HG03571 (cell line): ENCODE measurements around the gene ACKR2.
A peak's percentile ranks its signal among the peaks of the same experiment; 100 is the strongest.
"Not testable (repeated sequence)": the region's sequence is repeated elsewhere in the genome, so short reads cannot be mapped to it uniquely, and the experiment has no call there.

Experiments
- ATAC-seq: cut with Tn5 transposase; IDR thresholded peaks from one replicate; pipeline ENCODE4 v1.9.1; 2021; ENCODE audit not compliant: unreplicated experiment

The ACKR2 gene

DNA sequence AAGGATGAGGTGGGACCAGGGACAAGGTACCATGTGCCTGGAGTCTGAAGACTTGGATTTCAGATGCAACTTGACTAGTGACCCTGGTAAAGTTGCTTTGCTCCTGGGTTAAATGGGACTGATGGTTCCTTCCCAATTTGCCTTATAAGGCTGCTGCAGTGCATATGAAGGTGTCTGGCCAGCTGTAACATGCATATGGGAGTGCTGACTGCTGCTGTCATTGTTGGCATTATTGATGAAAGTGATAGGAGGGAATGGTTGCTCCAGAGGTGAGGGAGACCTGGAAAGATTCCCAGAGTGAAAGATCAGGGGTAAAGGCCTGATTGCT lies 45.9 kb downstream of the ACKR2 start:
- ATAC-seq, result no peak

DNA sequence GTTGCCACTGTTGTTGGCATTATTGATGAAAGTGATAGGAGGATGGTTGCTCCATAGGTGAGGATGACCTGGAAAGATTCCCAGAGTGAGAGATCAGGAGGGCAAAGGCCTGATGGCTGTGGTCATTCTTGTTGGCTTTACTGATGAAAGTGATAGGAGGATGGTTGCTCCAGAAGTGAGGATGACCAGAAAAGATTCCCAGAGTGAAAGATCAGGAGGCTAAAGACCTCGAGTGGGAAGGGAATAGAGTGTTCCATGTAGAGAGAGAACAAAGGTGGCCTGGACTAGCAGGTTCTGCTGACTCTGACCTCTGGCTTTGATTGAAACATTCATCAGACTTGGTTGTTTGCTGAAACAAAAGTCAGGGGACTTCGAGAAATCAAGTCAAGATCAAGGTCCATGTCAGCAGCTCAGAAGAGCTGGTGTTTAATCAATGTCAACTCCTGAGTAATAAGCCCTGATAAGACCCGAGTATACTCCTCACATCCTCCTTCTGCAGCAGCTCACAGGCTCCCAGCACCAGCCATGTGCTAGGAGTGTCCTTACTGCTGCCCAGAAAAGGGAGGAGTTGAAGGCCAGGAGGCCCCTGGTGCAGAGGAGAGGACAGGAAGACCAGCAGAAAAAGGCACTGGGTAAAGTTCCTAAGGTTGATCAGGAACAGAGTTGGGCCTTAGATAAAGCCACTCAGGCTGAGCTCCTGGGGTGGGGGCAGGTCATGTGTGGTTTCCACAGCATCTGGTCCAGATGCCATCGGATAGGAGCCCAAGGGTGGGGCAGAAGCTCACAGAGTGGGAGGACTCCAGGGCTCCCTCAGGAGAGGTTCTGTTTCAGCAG lies 46.5 kb downstream of the ACKR2 start:
- no peak for ATAC-seq

DNA sequence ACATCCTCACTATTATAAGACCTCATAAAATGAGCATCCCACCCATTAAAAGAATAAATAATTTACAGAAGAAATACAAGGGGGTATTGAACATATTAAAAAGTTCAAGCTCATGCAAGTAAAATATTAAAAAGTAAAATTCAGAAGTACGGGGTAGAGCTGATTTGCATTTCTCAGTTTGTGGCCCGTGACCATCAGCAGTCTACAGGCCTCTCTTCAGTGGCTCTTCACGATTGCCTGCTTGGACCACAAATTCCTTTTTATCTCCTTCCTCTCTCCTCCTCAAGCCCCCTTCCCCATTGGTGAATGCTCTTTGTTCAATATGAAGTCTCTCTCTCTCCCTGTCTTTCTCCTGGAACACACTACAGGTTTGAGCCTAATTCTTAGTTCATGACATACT lies 47.3 kb downstream of the ACKR2 start:
- ATAC-seq, result no peak

DNA sequence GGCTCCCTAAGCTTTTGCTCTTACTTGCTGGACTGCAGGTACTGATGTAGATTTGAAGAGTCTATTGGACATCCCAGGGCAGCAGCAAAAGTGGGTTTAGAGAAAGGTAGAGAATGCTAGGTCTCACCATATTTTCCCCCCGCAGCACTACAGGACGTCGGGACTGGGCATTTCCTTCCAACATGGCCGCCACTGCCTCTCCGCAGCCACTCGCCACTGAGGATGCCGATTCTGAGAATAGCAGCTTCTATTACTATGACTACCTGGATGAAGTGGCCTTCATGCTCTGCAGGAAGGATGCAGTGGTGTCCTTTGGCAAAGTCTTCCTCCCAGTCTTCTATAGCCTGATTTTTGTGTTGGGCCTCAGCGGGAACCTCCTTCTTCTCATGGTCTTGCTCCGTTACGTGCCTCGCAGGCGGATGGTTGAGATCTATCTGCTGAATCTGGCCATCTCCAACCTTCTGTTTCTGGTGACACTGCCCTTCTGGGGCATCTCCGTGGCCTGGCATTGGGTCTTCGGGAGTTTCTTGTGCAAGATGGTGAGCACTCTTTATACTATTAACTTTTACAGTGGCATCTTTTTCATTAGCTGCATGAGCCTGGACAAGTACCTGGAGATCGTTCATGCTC lies 55.2 kb downstream of the ACKR2 start:
- ATAC-seq, result no peak

DNA sequence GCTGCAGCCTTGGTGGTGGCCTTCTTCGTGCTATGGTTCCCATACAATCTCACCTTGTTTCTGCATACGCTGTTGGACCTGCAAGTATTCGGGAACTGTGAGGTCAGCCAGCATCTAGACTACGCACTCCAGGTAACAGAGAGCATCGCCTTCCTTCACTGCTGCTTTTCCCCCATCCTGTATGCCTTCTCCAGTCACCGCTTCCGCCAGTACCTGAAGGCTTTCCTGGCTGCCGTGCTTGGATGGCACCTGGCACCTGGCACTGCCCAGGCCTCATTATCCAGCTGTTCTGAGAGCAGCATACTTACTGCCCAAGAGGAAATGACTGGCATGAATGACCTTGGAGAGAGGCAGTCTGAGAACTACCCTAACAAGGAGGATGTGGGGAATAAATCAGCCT lies 56.0 kb downstream of the ACKR2 start:
- no peak for ATAC-seq

DNA sequence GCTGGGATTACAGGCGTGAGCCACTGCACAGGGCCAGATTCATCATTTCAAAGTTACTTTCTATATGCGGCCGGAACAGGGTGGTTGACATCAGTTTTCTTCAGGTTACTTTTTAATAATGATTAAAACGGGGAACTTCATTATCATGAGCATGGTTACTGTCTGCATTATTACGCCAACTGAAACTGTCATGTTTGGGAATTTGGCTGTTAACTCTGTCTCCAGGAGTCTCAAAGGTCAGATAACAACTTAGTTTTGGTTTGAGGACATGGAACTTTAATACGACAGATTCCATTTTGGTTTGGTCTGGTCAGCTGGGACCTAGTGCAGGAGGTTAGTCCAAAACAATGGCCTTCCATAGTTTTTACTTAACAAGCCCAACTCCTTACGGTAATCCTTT lies 57.9 kb downstream of the ACKR2 start:
- no peak for ATAC-seq

DNA sequence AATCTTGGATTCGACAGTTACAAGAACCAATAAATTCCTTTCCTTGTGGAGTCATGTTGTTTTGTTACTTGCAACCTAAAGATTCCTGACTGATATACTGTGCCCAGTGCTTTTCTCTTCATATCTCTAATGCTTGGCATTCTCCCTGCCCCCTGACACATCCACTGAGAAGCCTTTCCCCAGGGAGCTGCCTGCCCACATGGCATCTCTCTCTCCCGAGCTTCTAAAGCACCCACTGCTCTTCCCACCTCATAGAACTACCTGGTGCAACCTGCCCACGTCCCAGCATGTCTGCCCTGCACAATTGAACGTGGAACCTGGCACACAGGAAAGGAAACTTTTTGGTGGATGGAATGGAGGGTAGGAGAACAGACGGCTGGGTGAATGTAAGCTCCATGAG lies 59.6 kb downstream of the ACKR2 start:
- no peak for ATAC-seq

DNA sequence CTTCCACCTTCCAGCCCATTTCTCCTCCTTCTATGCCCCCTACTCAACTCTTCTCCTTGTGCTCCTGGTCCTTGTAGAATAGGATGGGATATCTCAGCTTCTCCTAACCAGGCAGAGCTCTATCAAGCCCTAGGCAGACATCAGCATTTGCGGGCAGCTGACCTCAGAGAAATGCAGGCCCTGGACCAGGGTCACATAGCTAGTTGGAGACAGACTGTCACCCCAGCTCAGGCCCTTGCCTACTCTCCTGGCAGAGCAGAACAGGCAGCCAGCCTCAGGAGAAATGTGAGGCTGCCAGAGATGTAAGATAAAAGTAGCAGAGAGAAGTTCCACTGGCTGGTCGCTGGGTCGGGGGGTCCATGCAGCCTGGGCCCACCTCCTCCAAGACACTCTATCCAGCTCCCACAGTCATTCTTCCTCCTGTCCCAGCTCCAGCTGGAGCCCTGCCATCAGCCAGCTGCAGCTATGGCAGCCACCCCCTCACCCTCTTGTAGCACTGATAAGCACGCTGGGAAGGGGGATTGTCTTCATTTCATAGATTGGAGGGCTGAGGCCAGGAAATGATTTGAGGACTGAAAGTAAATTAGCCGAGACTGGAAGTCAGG lies 62.4 kb downstream of the ACKR2 start:
- no peak for ATAC-seq

DNA sequence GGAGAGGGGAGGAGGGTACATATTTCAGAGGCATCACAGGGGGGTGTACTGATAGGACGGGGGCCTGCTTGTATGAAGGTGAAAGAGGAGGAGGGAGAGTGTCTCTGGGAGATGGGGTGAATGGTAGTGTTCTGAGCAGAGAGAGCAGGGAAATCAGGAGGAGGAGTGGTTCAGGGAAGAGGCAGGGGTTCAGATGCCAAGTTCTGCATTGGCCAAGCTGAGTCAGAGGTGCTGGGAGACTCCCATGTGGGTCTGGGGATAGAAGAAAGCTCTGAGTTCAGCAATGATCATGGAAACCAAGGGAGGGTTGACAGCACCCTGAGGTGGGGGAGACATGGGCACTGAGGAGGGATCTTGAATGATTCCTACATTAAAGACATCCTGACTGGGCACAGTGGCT lies 63.5 kb downstream of the ACKR2 start:
- ATAC-seq, result no peak

DNA sequence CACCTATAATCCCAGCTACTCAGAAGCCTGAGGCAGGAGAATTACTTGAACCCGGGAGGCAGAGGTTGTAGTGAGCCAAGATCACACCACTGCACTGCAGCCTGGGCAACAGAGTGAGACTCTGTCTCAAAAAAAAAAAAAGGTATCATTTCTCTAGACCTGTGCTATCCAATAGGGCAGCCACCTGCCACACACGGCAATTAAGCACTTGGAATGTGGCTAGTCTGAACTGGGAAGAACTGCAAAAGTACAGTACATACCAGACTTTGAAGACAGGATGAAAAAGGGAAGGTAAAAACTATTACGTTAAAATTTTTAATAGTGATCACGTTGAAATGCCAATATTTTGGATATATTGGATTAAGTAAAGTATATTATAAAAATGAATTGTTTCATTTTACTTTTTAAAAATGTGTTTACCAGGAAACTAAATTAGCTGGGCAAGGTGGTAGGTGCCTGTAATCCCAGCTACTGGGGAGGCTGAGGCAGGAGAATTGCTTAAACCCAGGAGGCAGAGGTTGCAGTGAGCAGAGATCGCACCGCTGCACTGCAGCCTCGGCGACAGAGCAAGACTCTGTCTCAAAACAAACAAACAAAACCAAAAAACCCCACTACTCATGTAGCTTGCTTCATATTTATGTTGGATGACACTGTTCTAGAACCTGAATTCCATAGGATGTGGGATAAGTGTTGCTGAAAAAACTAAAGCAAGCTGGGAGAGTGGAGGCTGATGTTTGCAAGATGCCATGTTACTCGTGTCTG lies 64.2 kb downstream of the ACKR2 start:
- no peak for ATAC-seq

DNA sequence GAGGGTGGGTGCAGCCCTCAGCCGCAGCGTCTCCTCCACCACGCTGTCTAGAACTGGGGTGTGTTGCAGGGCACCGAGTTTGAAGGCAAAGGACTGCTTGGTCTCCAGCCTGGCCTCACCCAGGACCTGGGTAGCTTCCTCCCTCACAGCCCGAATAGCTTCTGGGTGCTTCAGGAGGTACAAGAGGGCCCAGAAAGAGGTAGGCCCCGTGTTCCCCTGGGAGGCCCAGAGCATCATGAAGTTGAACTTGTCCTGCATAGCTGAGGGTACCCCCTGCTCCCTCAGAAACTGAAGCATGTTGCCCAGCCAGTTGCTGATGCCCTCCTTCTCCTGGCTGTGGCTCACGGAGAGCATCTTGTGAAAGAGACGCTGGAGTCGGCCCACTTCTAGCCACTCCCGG lies 65.5 kb downstream of the ACKR2 start:
- ATAC-seq, result no peak

DNA sequence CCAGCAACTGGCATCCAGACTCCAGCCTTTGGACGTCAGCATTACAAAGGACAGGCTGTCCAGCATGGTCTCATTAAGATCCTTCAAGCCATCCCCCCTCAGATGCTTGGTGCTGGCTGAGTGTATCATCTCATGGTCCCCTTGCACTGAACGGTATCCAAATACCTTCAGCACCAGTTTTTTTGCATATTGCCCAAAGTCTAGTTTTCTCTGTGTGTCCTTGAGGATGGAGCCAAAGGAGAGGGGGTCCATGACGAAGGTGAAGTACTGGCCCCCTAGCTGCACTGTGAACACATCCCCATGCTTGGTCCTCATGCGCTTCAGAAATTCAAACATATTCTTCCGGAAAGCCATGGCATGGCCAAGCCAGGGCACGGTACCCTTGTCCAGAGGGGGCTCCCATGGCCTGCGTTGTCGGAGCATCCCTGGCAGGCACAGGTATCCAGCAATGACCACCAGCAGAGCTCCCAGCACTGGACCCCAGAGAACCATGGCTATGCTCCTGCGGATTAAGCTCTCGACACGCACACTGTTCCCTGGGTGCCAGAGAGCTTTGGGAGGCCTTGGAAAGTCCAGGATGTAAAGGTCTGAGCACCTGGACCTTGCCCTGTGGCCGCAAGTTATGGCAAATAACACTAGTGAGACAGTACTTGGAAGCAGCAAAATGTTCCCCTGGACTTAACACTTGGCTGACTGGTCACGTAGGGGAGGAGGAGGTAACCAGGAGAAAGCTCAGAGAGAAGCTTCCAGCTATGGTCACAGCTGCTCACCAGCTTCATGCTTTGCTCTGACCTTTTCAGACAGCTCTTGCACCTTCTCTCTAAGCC lies 66.3 kb downstream of the ACKR2 start, which contains the start of gene CYP8B1:
Gene CYP8B1, minus strand, starts transcription at position 555 of the 827 bp plus-strand sequence. Its CDS starts 63 bp downstream, at position 492.
- no peak for ATAC-seq

DNA sequence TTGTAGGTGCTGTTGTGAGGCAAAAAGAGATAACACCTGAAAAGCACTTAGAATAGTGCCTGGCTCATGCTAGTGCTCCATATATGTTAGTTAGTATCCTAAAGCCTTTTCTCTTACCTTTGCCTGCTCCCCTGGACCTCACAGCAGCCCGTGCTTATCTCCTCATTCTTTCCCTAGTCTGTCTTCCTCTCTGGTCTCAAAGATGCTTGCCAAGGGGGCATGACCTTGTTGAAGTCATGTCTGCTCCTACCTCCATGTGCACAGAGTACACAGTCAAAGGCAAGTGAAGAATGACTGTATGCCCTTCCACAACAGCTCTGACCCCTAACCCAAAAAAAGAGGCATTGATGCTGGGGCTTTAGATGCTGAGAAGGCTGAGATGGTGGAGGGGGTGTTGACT lies 67.2 kb downstream of the ACKR2 start:
- ATAC-seq, result no peak

DNA sequence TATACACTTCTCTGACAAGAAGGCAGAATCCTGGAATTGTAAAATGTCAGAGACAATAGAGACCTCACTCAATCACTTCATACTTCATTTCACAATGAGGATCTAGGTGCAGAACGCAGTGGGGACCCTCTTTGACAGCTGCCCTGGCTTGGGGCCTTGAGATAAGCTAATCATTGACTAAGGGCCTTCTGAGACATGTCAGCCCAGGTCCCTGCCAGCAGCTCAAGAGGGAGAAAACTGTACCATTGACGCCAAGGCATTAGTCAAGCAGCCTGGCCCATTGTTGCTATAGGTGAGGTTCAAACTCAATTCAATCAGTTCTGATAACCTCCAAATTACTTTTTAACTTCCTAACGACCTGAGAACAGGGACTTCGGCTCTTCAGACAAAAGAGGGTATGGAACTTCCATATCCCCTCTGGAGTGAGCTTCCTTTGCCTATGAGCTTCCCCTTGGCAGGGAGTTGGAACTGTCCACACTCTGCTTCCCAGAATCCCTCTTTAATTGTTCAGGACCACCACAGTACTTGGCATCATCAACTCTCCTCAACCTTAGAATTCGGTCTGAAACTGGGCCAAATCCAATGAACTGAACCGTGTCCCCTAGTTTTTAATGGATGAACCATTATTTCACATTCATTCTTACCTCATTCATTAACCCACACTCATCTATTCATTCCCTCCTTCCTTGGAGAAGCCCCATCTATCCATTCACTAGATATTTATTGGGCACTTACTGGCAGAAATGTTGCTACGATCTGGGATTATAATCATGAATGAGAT lies 67.9 kb downstream of the ACKR2 start:
- no peak for ATAC-seq

DNA sequence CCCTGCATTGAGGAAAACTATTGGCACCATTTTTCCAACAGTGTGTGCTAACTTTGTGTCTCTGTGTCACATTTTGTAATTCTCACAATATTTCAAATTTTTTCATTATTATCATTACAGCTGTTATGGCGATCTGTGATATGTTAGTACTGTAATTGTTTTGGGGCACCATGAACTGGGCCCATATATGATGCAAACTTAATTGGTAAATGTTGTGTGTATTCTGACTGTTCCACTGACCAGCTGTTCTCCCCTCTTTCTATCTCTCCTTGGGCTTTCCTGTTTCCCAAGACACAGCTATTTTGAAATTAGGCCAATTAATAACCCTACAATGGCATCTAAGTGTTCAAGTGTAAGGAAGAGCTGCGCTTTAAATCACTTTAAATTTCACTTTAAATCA lies 68.6 kb downstream of the ACKR2 start:
- no peak for ATAC-seq

DNA sequence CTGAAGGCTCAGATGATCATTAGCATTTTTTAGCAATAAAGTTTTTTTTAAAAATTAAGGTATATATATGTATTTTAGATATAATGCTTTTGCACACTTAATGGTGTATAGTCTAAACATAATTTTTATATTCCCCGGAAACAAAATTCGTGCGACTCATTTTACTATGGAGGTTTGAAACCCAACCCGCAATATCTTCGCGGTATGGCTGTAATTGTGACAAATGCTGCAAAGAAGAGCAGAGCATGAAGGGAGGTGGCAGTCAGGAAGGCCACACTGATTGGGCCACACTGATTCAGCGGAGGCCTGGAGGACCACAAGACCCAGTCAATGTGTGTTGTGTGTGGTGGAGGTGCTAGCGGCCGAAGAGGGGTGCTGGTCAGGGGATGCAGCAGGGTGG lies 70.9 kb downstream of the ACKR2 start:
- no peak for ATAC-seq

DNA sequence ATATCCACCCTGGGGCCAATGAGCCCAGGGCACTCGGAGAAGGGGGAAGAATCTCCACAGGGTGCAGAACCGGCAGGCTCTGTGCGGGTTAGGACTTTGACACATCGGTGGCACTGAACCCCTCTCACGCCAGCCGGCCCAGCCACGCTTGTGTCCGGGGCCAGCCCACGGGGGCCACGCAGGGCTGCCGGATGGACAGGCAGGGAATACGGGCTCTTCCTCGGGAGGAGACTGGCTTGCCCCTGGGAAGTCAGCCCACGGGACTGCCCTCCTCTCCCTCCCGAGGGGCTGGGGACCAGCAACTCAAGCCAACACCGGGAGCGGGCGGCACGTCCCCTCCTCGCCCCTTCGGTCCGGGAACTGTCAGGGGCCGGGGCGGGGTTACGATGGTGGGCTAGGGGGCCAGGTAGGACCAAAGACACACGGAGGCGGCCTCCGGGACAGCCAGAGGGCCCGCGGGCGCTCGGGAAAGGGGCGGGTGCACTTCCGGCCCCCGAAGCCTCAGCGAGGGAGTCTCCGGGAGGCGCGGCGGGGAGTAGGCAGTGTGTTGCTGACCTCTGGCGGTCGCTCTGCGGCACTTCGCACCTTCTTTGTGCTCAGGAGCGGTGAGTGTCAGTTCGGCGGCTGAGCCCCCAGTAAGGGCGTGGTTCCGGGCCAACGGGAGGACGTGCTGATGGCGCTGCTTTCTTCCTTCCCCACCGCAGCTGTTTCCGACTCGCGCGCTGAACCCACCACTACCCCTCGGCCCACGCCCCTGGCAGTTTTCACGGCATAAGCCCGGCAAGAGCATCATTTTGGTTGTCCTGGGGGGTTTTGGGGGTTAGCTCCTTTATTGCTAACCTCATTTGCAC lies 71.6 kb downstream of the ACKR2 start:
- peak; percentile 97 for ATAC-seq

DNA sequence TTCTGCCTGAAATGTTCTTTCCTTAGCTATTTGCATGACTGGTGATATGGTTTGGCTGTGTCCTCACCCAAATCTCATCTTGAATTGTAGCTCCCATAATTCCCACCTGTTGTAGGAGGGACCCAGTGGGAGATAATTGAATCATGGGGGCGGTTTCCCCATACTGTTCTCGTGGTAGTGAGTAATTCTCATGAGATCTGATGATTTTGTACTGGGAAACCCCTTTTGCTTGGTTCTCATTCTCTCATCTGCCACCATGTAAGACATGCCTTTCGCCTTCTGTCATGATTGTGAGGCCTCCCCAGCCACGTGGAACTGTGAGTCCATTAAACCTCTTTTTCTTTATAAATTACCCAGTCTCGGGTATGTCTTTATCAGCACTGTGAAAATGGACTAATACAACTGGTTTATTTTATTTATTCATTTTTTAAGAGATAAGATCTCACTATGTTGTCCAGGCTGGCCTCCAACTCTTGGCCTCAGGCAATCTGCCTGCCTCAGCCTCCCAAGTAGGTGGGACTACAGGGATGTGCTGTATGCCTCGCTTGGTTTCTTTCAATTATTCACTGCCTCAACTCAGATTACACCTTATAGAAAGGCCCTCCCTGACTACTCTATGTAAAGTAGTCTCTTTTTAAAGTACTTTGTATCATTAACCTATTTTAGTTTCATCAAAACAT lies 74.1 kb downstream of the ACKR2 start:
- ATAC-seq, result not testable (repeated sequence)
